ENCODE measurements around the gene OCRL.
"Not testable (repeated sequence)": the region's sequence is repeated elsewhere in the genome, so short reads cannot be mapped to it uniquely, and the experiment has no call there.

Gene OCRL

GRCh38 chrX:129557844-129558480 lies 17.9 kb downstream of the OCRL start:
- H3K4me3 Mint-ChIP-seq = no peak overlapping the region
- H3K27ac Mint-ChIP-seq = no peak overlapping the region
- H3K9me3 Mint-ChIP-seq = no peaks in the 10 kb centered on the region
- H3K4me1 Mint-ChIP-seq = peaks cover 2% of the 10 kb centered on the region
- peaks cover 7% of the 10 kb centered on the region for H3K36me3 Mint-ChIP-seq
- H3K27me3 Mint-ChIP-seq = no peaks in the 10 kb centered on the region
- ATAC-seq (ENCODE audit: low read depth) (no peak), DNase-seq (ENCODE audit: low spot score in 2 of 2) (no peak)

- H3K27ac Mint-ChIP-seq = no peak overlapping the region
- H3K4me1 Mint-ChIP-seq = peaks cover 2% of the 10 kb centered on the region
- no peaks in the 10 kb centered on the region for H3K9me3 Mint-ChIP-seq
- H3K4me3 Mint-ChIP-seq = no peak overlapping the region
- no peak for ATAC-seq (ENCODE audit: low read depth)
- DNase-seq (ENCODE audit: low spot score in 2 of 2) = no peak
- no peaks in the 10 kb centered on the region for H3K27me3 Mint-ChIP-seq
- peaks cover 9% of the 10 kb centered on the region for H3K36me3 Mint-ChIP-seq
These were observed 19.7 kb downstream of the OCRL start for GRCh38 chrX:129559783-129560182.

- peaks cover 13% of the 10 kb centered on the region for H3K36me3 Mint-ChIP-seq
- no peak for DNase-seq (ENCODE audit: low spot score in 2 of 2)
- no peak for ATAC-seq (ENCODE audit: low read depth)
- H3K9me3 Mint-ChIP-seq = no peaks in the 10 kb centered on the region
- no peaks in the 10 kb centered on the region for H3K27me3 Mint-ChIP-seq
- peaks cover 11% of the 10 kb centered on the region for H3K4me1 Mint-ChIP-seq
- H3K4me3 Mint-ChIP-seq = no peak overlapping the region
- H3K27ac Mint-ChIP-seq = no peak overlapping the region
These were observed 21.4 kb downstream of the OCRL start for GRCh38 chrX:129561453-129561852.

GRCh38 chrX:129564345-129564744 lies 24.3 kb downstream of the OCRL start:
- not testable (repeated sequence) for H3K27ac Mint-ChIP-seq

GRCh38 chrX:129565046-129565650 lies 25.1 kb downstream of the OCRL start:
- Mint-ChIP-seq H3K36me3 (peaks cover 19% of the 10 kb centered on the region), H3K27me3 (no peaks in the 10 kb centered on the region), H3K9me3 (no peaks in the 10 kb centered on the region), H3K4me1 (peaks cover 9% of the 10 kb centered on the region), H3K27ac (no peak overlapping the region), H3K4me3 (no peak overlapping the region)
- ATAC-seq (ENCODE audit: low read depth) (no peak), DNase-seq (ENCODE audit: low spot score in 2 of 2) (no peak)

More at GRCh38 chrX:129564345-129564744, 24.3 kb downstream of the OCRL start:
- not testable (repeated sequence) for DNase-seq (ENCODE audit: low spot score in 2 of 2); H3K27me3 Mint-ChIP-seq; H3K4me1 Mint-ChIP-seq; ATAC-seq (ENCODE audit: low read depth); H3K4me3 Mint-ChIP-seq; H3K9me3 Mint-ChIP-seq
- H3K36me3 Mint-ChIP-seq = peaks cover 20% of the 10 kb centered on the region

- DNase-seq (ENCODE audit: low spot score in 2 of 2) (no peak), ATAC-seq (ENCODE audit: low read depth) (no peak)
- H3K27ac Mint-ChIP-seq = peak overlapping the region; percentile 25
- no peaks in the 10 kb centered on the region for H3K9me3 Mint-ChIP-seq
- H3K4me3 Mint-ChIP-seq = no peak overlapping the region
- H3K27me3 Mint-ChIP-seq = no peaks in the 10 kb centered on the region
- peaks cover 9% of the 10 kb centered on the region for H3K4me1 Mint-ChIP-seq
- peaks cover 20% of the 10 kb centered on the region for H3K36me3 Mint-ChIP-seq
These were observed 26.0 kb downstream of the OCRL start for GRCh38 chrX:129566073-129566472.

GRCh38 chrX:129568349-129568748 lies 28.3 kb downstream of the OCRL start:
- no peak for DNase-seq (ENCODE audit: low spot score in 2 of 2)
- no peak overlapping the region for H3K27ac Mint-ChIP-seq
- H3K9me3 Mint-ChIP-seq = no peaks in the 10 kb centered on the region
- peaks cover 19% of the 10 kb centered on the region for H3K36me3 Mint-ChIP-seq
- ATAC-seq (ENCODE audit: low read depth) = no peak
- H3K4me3 Mint-ChIP-seq = no peak overlapping the region
- H3K4me1 Mint-ChIP-seq = peaks cover 9% of the 10 kb centered on the region
- no peaks in the 10 kb centered on the region for H3K27me3 Mint-ChIP-seq

- H3K27me3 Mint-ChIP-seq = no peaks in the 10 kb centered on the region
- peaks cover 23% of the 10 kb centered on the region for H3K36me3 Mint-ChIP-seq
- H3K9me3 Mint-ChIP-seq = no peaks in the 10 kb centered on the region
- no peak overlapping the region for H3K4me3 Mint-ChIP-seq
- no peak for ATAC-seq (ENCODE audit: low read depth)
- no peak for DNase-seq (ENCODE audit: low spot score in 2 of 2)
- no peak overlapping the region for H3K27ac Mint-ChIP-seq
- peaks cover 2% of the 10 kb centered on the region for H3K4me1 Mint-ChIP-seq
These were observed 32.4 kb downstream of the OCRL start for GRCh38 chrX:129572422-129572821.

GRCh38 chrX:129573652-129574051 lies 33.6 kb downstream of the OCRL start:
- H3K9me3 Mint-ChIP-seq; H3K27ac Mint-ChIP-seq; H3K4me3 Mint-ChIP-seq; DNase-seq (ENCODE audit: low spot score in 2 of 2); ATAC-seq (ENCODE audit: low read depth); H3K4me1 Mint-ChIP-seq; H3K27me3 Mint-ChIP-seq: not testable (repeated sequence)
- H3K36me3 Mint-ChIP-seq = peaks cover 19% of the 10 kb centered on the region

GRCh38 chrX:129574214-129574613 lies 34.2 kb downstream of the OCRL start:
- H3K27me3 Mint-ChIP-seq = no peaks in the 10 kb centered on the region
- no peaks in the 10 kb centered on the region for H3K9me3 Mint-ChIP-seq
- peaks cover 18% of the 10 kb centered on the region for H3K36me3 Mint-ChIP-seq
- DNase-seq (ENCODE audit: low spot score in 2 of 2) (no peak), ATAC-seq (ENCODE audit: low read depth) (no peak)
- H3K4me1 Mint-ChIP-seq = peaks cover 2% of the 10 kb centered on the region
- H3K4me3 Mint-ChIP-seq = no peak overlapping the region
- H3K27ac Mint-ChIP-seq = no peak overlapping the region

GRCh38 chrX:129576539-129576938 lies 36.5 kb downstream of the OCRL start:
- H3K27ac Mint-ChIP-seq = no peak overlapping the region
- no peak for DNase-seq (ENCODE audit: low spot score in 2 of 2)
- no peak for ATAC-seq (ENCODE audit: low read depth)

GRCh38 chrX:129577473-129577872 lies 37.4 kb downstream of the OCRL start:
- Mint-ChIP-seq H3K36me3 (peaks cover 19% of the 10 kb centered on the region), H3K9me3 (no peaks in the 10 kb centered on the region), H3K27ac (no peak overlapping the region), H3K4me3 (no peak overlapping the region), H3K27me3 (no peaks in the 10 kb centered on the region), H3K4me1 (peaks cover 2% of the 10 kb centered on the region)
- ATAC-seq (ENCODE audit: low read depth) (no peak), DNase-seq (ENCODE audit: low spot score in 2 of 2) (no peak)

More at GRCh38 chrX:129576539-129576938, 36.5 kb downstream of the OCRL start:
- H3K36me3 Mint-ChIP-seq = peaks cover 15% of the 10 kb centered on the region
- H3K9me3 Mint-ChIP-seq = no peaks in the 10 kb centered on the region
- no peaks in the 10 kb centered on the region for H3K27me3 Mint-ChIP-seq
- H3K4me1 Mint-ChIP-seq = peaks cover 2% of the 10 kb centered on the region
- H3K4me3 Mint-ChIP-seq = no peak overlapping the region

GRCh38 chrX:129577877-129578276 lies 37.8 kb downstream of the OCRL start:
- Mint-ChIP-seq H3K9me3 (no peaks in the 10 kb centered on the region), H3K4me1 (peaks cover 2% of the 10 kb centered on the region), H3K4me3 (no peak overlapping the region), H3K36me3 (peaks cover 19% of the 10 kb centered on the region), H3K27me3 (no peaks in the 10 kb centered on the region), H3K27ac (no peak overlapping the region)
- DNase-seq (ENCODE audit: low spot score in 2 of 2) = no peak
- ATAC-seq (ENCODE audit: low read depth) = no peak

GRCh38 chrX:129581904-129582303 lies 41.8 kb downstream of the OCRL start:
- H3K36me3 Mint-ChIP-seq = peaks cover 7% of the 10 kb centered on the region
- no peak overlapping the region for H3K4me3 Mint-ChIP-seq
- no peak overlapping the region for H3K27ac Mint-ChIP-seq
- DNase-seq (ENCODE audit: low spot score in 2 of 2) (no peak), ATAC-seq (ENCODE audit: low read depth) (no peak)
- no peaks in the 10 kb centered on the region for H3K27me3 Mint-ChIP-seq
- no peaks in the 10 kb centered on the region for H3K9me3 Mint-ChIP-seq
- H3K4me1 Mint-ChIP-seq = no peaks in the 10 kb centered on the region

GRCh38 chrX:129585167-129585566 lies 45.1 kb downstream of the OCRL start:
- no peak overlapping the region for H3K4me3 Mint-ChIP-seq
- no peak overlapping the region for H3K27ac Mint-ChIP-seq
- ATAC-seq (ENCODE audit: low read depth) = no peak
- no peaks in the 10 kb centered on the region for H3K9me3 Mint-ChIP-seq
- no peaks in the 10 kb centered on the region for H3K4me1 Mint-ChIP-seq
- H3K27me3 Mint-ChIP-seq = no peaks in the 10 kb centered on the region
- peaks cover 9% of the 10 kb centered on the region for H3K36me3 Mint-ChIP-seq
- DNase-seq (ENCODE audit: low spot score in 2 of 2) = no peak
